ENCODE results near the gene ZNF672. TPM values are rescaled to one million over a fixed set of nuclear protein-coding genes. Genes with fewer than 3 reads are reported as not detected.
A peak's percentile ranks its signal among the peaks of the same experiment; 100 is the strongest.
"Not testable (repeated sequence)": the region's sequence is repeated elsewhere in the genome, so short reads cannot be mapped to it uniquely, and the experiment has no call there.

The ZNF672 gene
- total RNA-seq, 2 donors from 2014 or later: 33.8 to 34.2 TPM

DNA sequence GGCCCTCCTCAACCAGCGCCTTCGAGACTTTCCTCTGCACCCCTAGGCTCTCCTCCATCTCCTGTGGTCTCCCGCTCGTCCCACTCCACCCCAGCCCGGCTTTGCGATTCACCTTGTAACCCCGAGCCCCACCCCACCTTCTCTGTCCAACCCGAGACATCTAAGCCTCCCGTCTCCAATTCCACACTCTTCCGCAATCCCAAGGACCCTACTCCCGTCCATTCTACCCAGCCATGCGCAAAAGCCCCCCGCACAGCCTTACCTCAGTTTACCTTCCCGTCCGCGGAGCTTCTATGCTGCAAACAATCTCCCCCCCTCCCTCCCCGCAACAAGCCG is 12.5 kb upstream of the ZNF672 start:
- DNase-seq (ENCODE audit: low spot score) (no peak), ATAC-seq (ENCODE audit: insufficient number of reproducible peaks, low FRiP score, low read depth) (no peak)
- TF ChIP-seq, protein P1, sequence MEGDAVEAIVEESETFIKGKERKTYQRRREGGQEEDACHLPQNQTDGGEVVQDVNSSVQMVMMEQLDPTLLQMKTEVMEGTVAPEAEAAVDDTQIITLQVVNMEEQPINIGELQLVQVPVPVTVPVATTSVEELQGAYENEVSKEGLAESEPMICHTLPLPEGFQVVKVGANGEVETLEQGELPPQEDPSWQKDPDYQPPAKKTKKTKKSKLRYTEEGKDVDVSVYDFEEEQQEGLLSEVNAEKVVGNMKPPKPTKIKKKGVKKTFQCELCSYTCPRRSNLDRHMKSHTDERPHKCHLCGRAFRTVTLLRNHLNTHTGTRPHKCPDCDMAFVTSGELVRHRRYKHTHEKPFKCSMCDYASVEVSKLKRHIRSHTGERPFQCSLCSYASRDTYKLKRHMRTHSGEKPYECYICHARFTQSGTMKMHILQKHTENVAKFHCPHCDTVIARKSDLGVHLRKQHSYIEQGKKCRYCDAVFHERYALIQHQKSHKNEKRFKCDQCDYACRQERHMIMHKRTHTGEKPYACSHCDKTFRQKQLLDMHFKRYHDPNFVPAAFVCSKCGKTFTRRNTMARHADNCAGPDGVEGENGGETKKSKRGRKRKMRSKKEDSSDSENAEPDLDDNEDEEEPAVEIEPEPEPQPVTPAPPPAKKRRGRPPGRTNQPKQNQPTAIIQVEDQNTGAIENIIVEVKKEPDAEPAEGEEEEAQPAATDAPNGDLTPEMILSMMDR (IDR thresholded peaks at IDR 0.05): no peak
- Histone ChIP-seq H3K27me3 (replicated peaks; ENCODE audit: insufficient read depth) (no peaks in the 10 kb centered on the region), H3K4me1 (ENCODE audit: control insufficient read depth in 1 of 2, low read depth in 2 of 2) (peaks cover 50 to 55% of the 10 kb centered on the region in 2 donors), H3K4me3 (peak overlapping the region; percentile 88), H3K36me3 (no peaks in the 10 kb centered on the region), H3K27ac (peak overlapping the region; percentile 92 to 95), H3K9me3 (no peaks in the 10 kb centered on the region)

DNA sequence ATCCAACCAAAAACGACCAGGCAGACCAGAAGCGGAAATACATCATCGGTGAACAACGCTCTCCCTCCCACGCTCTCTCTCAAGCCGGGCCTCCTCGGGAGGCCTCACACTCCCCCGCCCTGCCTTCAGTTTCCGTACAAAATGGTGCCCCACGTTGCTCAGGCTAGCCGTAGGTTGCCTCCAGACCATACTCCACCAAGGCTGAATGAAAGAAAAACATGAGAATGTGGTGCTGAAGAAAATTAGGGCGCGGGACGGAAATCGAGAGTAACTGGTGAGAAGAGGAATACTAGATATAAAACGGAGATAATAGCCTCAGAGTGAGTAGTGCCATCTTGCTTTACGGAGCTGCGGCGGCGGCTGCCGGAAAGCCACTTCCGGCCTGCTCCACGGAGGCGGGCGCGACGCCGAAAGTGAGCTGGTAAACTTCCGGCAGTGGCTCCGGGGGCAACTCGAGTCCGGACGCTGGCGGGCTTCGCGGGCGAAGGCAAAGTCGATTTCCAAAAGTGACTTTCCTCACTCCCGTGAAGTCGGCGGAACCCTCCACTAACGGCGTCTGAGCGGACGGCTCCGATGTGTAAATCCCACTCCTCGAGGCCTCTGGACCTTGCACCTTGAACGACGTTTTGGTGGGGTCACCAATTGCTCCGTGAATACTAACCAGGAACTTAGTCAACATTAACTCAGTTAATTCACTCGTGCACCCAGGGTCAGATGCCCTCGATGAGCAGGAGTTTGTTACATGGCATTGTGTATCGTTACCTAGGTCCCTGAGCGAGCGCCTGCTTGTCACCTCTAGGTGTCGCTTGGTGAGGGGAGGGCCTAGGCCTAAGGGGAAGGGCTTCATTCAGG is 11.9 kb upstream of the ZNF672 start, which contains the start of gene SH3BP5L:
SH3BP5L (minus strand) TSS at position 7 of the 852 bp plus-strand sequence. CDS start 980 bp downstream, outside the sequence.
- Histone ChIP-seq H3K4me3 (peak within 1 kb of the TSS; percentile 88), H3K36me3 (no peaks in the 10 kb centered on the region), H3K4me1 (ENCODE audit: control insufficient read depth in 1 of 2, low read depth in 2 of 2) (peaks cover 44 to 49% of the 10 kb centered on the region in 2 donors), H3K27ac (peak within 1 kb of the TSS; percentile 92 to 95), H3K27me3 (replicated peaks; ENCODE audit: insufficient read depth) (no peaks in the 10 kb centered on the region), H3K9me3 (no peaks in the 10 kb centered on the region)
- peak; percentile 78 for DNase-seq (ENCODE audit: low spot score)
- peak; percentile 92 for ATAC-seq (ENCODE audit: insufficient number of reproducible peaks, low FRiP score, low read depth)
- TF ChIP-seq, protein P1 (IDR thresholded peaks at IDR 0.05): peak; percentile 31

DNA sequence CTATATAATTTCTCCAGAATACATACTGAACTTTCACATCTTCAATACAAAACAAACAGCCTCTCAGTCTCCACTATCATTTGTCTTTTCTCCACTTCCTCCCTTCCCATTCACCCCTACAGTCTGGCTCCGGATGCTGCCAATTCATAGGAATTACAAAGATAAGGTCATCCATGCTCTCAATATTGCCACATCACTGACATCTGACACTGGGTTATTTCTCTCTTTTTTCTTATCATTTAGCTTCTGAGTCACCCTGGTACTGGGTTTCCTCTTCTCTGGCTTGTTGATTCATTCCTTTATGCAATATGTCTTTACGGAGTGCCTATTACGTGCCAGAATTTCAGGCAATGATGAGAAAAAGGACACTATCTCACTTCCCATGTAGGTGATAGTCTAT is 9.2 kb upstream of the ZNF672 start:
- no peaks in the 10 kb centered on the region for H3K9me3 ChIP-seq
- H3K4me1 ChIP-seq (ENCODE audit: control insufficient read depth in 1 of 2, low read depth in 2 of 2): peaks cover 19 to 22% of the 10 kb centered on the region in 2 donors
- no peak overlapping the region for H3K4me3 ChIP-seq
- H3K36me3 ChIP-seq: no peaks in the 10 kb centered on the region
- H3K27me3 ChIP-seq (replicated peaks; ENCODE audit: insufficient read depth): no peaks in the 10 kb centered on the region
- no peak for DNase-seq (ENCODE audit: low spot score)
- H3K27ac ChIP-seq: no peak overlapping the region
- ATAC-seq (ENCODE audit: insufficient number of reproducible peaks, low FRiP score, low read depth): no peak
- TF ChIP-seq, protein P1 (IDR thresholded peaks at IDR 0.05): no peak

DNA sequence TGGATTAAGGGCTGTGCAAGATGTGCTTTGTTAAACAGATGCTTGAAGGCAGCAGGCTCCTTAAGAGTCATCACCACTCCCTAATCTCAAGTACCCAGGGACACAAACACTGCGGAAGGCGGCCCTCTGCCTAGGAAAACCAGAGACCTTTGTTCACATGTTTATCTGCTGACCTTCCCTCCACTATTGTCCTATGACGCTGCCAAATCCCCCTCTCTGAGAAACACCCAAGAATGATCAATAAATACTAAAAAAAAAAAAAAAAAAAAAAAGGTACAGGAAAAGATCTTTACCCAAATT is 7.4 kb upstream of the ZNF672 start:
- H3K27me3 ChIP-seq (replicated peaks; ENCODE audit: insufficient read depth); ATAC-seq (ENCODE audit: insufficient number of reproducible peaks, low FRiP score, low read depth); H3K4me1 ChIP-seq (ENCODE audit: control insufficient read depth in 1 of 2, low read depth in 2 of 2); H3K36me3 ChIP-seq; H3K4me3 ChIP-seq; H3K9me3 ChIP-seq; H3K27ac ChIP-seq; DNase-seq (ENCODE audit: low spot score): not testable (repeated sequence)

DNA sequence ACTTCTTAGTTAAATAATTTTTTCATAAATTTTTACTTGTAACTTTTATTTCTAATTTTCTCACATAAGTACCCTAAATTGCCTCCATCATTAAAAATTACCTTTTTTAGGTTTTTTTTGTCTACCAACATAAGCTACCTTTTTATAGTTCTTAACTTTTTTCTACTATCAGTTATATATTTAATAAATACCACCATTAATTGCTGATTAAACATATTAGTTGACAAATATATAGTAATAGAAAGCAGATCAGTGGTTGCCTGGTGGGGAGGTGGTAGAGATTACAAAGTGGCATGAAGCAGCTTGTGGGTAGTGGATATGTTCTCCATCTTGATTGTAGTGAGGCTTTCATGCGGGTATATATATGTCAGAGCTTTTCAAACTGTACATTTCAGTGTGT is 6.2 kb upstream of the ZNF672 start:
- no peaks in the 10 kb centered on the region for H3K9me3 ChIP-seq
- no peaks in the 10 kb centered on the region for H3K27me3 ChIP-seq (replicated peaks; ENCODE audit: insufficient read depth)
- H3K27ac ChIP-seq: no peak overlapping the region
- no peaks in the 10 kb centered on the region for H3K36me3 ChIP-seq
- DNase-seq (ENCODE audit: low spot score): no peak
- ATAC-seq (ENCODE audit: insufficient number of reproducible peaks, low FRiP score, low read depth): no peak
- TF ChIP-seq, protein P1 (IDR thresholded peaks at IDR 0.05): no peak
- no peak overlapping the region for H3K4me3 ChIP-seq
- peaks cover 4% of the 10 kb centered on the region in 2 donors for H3K4me1 ChIP-seq (ENCODE audit: control insufficient read depth in 1 of 2, low read depth in 2 of 2)

Measured in thoracic aorta (tissue), 2 donors.